Fibroblast of mammary gland (primary cell): ENCODE data around the gene S1PR3.

Source experiments
- DNase-seq: peaks from one replicate; pipeline ENCODE4 v3.0.0-alpha.2; 2010; ENCODE audit warnings: low read depth
- H3K4me3 ChIP-seq: 2 replicates; pipeline ENCODE4 v1.5.1; 2011; ENCODE audit warnings: low read depth, mild to moderate bottlenecking, low read length, moderate library complexity; ENCODE audit not compliant: control insufficient read depth
- CTCF ChIP-seq: conservative IDR thresholded peaks from 2 replicates; pipeline ENCODE4 v1.5.1; 2011; ENCODE audit warnings: low read depth, low read length, inconsistent platforms; ENCODE audit not compliant: control insufficient read depth, insufficient read depth

The S1PR3 gene

GRCh38 chr9:89026876-89027275, 35.6 kb downstream of the S1PR3 start:
- no peak for TF ChIP-seq CTCF
- H3K4me3 ChIP-seq: no peak overlapping the region
- no peak for DNase-seq

- no peak overlapping the region for H3K4me3 ChIP-seq
- no peak for DNase-seq
- no peak for TF ChIP-seq CTCF
Measured at GRCh38 chr9:89029788-89030187, 38.5 kb downstream of the S1PR3 start.

GRCh38 chr9:89032173-89032572, 40.9 kb downstream of the S1PR3 start:
- H3K4me3 ChIP-seq: no peak overlapping the region
- TF ChIP-seq CTCF: no peak
- DNase-seq: no peak

- TF ChIP-seq CTCF: no peak
- no peak overlapping the region for H3K4me3 ChIP-seq
- no peak for DNase-seq
Measured at GRCh38 chr9:89032661-89033060, 41.4 kb downstream of the S1PR3 start.

- no peak for DNase-seq
- TF ChIP-seq CTCF: no peak
- no peak overlapping the region for H3K4me3 ChIP-seq
Measured at GRCh38 chr9:89036383-89036782, 45.1 kb downstream of the S1PR3 start.

GRCh38 chr9:89036891-89037290, 45.6 kb downstream of the S1PR3 start:
- no peak for TF ChIP-seq CTCF
- no peak overlapping the region for H3K4me3 ChIP-seq
- no peak for DNase-seq

- H3K4me3 ChIP-seq: no peak overlapping the region
- DNase-seq: no peak
- no peak for TF ChIP-seq CTCF
Measured at GRCh38 chr9:89037346-89037745, 46.1 kb downstream of the S1PR3 start.
